ENCODE data around the gene MMP28. TPM values are rescaled to one million over a fixed set of nuclear protein-coding genes. Genes with fewer than 3 reads are reported as not detected.
A peak's percentile ranks its signal among the peaks of the same experiment; 100 is the strongest.

Gene MMP28
- total RNA-seq, 1 experiment from 2014 or later = 1.7 TPM

DNA sequence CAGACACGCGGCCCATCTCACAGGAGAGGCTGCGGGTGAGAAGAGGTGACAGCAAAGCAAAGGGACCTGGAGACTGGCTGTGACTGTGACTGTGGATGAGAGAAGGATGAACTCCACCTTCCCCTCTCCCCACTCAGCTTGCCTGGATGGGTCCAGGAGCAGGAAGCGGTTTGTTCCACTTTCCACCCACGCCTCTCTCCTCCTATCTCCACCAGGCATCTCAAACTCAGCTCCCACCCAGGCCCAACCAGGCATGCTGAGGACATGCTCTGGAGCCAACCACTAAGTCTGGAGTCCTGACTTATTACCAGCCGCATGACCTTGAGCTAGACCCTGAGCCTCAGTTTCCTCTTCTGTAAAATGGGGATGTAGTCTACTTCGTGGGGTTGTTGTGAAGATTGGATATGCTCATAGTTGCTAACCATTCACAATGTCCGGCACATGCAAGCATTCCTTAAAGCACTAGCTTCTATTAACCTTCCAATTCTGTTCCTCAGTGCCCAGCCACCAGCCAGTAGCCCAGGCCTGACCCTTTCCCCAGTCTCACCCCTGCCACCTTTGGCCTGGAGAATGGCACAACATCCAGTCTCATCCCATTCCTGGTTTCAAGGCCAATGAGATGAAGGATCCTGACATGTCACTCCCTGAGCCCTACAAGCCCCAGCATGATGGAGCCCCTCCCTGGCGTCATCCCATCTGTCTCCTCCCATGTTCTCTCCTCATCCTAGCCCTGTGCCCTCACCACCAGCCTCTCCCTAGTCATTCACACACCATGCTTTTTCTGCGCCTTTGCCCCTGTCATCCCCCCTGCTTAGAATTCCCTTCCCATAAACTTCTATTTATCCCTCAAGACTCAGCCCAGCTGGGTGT is 44.7 kb downstream of the MMP28 start:
- no peak for DNase-seq (ENCODE audit: low read depth)
- in situ Hi-C loops (cut with HindIII; ENCODE audit: low pct_unique_long_range_greater_than_20kb, low sequenced_read_pairs) = no loop called here

DNA sequence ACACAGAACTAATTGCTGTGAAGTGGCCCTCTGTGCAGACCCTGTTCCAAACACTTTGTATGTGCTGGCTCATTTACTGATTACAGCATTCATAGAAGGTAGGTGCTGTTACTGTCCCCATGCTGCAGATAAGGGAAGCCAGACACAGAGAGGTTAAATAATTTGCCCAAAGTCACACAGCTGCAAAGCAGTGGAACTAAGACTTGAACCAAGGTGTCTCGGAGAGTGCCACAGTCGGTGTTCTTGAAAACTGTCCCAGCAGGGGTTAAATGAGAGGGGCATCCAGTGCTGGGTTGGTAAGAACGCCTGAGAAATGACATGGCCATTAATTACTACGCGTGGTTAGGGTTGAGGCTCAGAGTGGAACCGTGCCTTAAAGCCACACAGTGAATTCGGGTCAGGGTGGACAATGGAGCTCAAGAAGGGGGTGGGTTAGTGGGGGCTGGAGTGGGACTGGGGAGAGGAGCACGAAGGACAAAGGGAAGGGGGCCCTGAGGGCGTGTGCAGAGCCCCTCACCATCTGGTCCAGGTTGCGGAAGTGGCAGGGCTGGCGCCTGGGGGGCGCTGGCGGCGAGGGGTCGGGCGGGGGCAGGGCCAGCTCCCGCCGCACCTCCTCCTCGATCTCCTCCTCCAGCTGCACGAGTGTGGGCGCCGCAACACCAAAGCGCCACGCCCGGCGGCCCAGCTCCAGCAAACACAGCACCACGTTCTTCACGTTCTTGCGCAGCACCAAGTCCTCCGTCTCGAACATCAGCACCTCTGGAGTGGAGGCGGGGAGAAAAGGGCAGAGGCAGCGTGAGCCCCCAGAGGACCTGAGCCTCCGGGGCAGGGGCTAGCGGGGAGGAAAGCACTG is 45.7 kb downstream of the MMP28 start:
- DNase-seq (ENCODE audit: low read depth) = no peak
- in situ Hi-C loops (cut with HindIII; ENCODE audit: low pct_unique_long_range_greater_than_20kb, low sequenced_read_pairs) = no loop called here

DNA sequence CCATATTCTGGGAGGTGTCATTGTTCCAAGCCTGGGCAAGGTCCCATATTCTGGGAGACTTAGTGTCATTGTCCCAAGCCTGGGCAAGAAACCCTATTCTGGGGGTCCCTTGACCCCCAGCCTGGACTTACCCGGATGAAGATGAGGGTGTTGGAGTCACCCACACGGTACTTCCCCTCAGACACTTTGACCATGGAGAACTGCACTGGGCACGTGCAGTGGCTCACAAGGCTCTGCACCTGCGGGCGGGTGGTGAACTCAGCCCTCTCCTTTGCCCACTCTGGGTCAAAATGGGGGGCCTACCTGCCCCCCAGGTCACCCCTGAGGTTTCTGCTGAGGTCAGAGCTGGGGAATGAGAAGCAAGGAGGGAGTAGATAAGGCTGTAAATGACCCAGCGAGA is 46.5 kb downstream of the MMP28 start:
- in situ Hi-C loops (cut with HindIII; ENCODE audit: low pct_unique_long_range_greater_than_20kb, low sequenced_read_pairs) = no loop called here
- DNase-seq (ENCODE audit: low read depth) = no peak

DNA sequence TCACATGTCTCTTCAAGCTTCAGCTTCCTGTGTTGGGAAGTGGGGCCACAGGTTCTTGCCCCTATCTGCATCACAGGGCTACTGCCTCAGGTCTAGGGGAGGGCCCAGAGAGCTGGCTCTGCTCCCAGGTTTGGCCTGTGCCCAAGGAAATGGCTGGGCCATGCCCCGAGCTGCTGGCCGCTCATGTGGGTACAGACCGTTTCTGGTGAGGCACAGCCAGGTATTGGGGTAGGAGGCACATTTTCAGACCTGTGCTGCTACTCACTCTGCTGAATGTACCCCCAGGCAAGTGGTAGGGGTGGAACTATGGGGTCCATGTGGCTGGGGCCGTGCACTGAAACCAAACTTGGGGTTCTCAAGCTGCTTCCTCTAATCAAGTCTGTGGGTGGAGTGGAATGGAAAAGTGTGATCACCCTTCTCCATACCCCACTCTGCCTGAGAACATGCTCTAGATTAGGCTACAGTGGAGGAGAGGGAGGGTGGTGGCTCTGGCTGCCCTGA is 47.0 kb downstream of the MMP28 start:
- no peak for DNase-seq (ENCODE audit: low read depth)
- in situ Hi-C loops (cut with HindIII; ENCODE audit: low pct_unique_long_range_greater_than_20kb, low sequenced_read_pairs) = no loop called here

DNA sequence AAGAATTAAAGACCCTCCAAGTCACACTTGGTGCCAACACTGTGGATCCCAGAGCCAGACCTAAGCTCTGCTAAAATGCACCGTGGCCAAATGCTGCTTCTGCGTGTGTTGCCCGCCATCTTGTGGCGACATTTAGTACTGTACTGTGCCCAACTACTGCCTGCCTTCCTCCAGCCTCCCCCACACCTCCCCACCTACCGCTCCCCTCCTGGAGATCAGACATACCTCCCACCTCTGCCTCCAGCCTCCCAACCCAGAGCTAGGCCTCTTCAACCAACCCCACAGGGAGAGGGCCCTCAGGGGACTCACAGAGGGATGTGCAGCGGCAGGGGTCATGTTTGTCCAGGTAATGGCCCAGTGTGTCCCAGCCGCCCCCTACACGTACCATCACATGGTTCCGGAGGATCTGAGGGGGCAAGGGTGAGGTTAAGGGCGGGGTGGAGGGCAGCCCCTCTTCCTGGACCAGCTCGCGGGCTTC is 47.9 kb downstream of the MMP28 start:
- DNase-seq (ENCODE audit: low read depth) = peak; percentile 45
- in situ Hi-C loops (cut with HindIII; ENCODE audit: low pct_unique_long_range_greater_than_20kb, low sequenced_read_pairs) = no loop called here

DNA sequence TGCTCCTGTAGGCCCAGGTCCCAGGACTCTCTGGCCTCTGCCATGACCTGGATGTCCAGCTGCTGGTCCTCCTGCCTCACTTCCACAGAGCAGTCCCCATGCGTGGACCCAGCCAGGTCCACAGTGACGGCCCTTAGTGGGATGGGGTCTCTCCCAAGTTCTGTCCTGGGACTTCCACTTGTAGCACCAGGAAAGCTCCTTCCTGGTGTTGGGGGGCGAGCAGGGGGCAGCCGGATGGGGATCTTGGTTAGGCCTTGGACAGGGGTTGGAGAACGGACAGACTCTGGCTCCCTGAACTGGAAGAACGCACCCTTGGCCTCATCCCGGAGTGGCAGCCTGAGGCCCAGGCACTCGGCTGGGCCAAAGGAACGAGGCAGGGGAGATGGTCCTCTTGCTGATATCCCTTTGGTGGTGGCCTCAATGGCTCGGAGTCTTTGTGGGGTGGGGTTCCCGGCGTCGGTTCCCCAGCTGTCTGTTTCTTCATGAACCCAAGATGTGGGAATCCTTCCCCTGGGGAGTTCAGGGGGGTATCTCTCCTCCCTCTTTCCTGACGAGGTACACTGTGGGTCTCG is 49.6 kb downstream of the MMP28 start:
- in situ Hi-C loops (cut with HindIII; ENCODE audit: low pct_unique_long_range_greater_than_20kb, low sequenced_read_pairs) = no loop called here
- DNase-seq (ENCODE audit: low read depth) = no peak

DNA sequence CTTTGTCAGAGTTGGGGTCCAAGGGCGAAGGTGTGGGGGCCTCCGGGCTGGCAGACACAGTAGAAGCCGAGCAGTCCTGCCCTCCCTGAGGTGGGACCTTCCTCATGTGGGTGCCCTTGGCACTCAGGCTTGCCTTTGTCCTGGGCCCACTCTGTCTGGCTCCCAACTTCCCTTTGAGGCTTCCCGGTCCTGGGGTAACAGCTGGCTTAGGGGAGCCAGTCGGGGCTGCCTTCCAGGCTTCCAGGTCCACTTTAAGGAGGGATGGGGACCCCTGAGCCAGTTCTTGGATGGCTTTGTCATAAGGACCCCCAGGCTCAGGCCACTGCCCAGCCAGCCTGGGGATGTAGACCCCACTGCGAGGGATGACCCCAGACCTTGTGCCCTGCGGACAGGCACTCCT is 50.2 kb downstream of the MMP28 start:
- in situ Hi-C loops (cut with HindIII; ENCODE audit: low pct_unique_long_range_greater_than_20kb, low sequenced_read_pairs) = no loop called here
- DNase-seq (ENCODE audit: low read depth) = no peak

DNA sequence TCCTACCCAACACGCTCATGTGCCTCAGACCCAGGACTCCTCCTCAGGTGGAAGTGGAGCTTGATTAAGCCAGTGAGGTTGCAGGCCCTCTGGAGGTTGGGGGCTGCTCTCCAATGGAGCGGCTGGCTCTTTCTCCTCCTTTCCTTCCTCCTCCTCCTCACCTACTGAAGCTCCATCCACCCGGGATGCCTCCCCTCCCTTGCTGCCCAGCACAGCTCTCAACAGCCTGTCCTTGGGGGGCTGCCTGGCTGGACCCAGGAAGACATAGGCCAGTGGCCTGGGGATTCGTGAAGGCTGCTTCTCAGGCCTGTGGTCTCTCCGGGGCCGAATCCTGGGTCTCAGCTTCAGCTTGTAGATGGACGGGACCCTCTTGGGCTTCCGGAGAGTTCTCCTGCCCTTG is 50.6 kb downstream of the MMP28 start:
- no peak for DNase-seq (ENCODE audit: low read depth)
- in situ Hi-C loops (cut with HindIII; ENCODE audit: low pct_unique_long_range_greater_than_20kb, low sequenced_read_pairs) = no loop called here

DNA sequence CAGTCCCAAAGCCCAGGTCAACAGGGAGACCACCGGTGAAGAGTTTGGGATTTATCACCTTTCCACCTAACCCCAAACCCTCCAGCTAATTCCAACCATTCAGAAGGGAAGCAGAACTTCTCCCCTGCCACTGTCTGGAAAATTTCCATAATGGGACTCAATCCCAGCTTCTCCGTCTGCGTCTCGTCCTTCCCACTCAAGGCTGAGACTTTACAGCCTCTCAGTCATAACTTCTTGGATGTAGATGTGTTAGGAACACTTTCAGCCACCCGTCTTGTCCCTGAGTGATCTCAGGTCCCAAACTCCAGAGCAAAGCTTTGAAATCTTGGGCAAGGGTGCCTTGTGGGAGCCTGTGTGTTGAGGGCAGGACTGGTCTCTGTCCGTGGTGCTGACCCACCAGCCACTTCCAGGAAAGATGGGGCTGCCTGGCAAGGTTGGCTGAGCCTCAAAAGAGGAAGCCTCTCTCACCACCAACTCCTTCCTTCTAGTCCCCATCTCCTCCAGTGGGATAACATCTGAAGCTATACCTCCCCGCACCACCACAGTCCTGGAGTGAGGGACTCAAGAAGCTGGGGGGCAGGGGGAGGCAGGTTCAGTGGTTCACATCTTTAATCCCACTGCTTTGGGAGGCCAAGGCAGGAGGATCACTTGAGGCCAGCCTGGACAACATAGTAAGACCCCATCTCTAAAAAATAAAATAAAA is 51.7 kb downstream of the MMP28 start:
- in situ Hi-C loops (cut with HindIII; ENCODE audit: low pct_unique_long_range_greater_than_20kb, low sequenced_read_pairs) = no loop called here
- peak; percentile 36 for DNase-seq (ENCODE audit: low read depth)

DNA sequence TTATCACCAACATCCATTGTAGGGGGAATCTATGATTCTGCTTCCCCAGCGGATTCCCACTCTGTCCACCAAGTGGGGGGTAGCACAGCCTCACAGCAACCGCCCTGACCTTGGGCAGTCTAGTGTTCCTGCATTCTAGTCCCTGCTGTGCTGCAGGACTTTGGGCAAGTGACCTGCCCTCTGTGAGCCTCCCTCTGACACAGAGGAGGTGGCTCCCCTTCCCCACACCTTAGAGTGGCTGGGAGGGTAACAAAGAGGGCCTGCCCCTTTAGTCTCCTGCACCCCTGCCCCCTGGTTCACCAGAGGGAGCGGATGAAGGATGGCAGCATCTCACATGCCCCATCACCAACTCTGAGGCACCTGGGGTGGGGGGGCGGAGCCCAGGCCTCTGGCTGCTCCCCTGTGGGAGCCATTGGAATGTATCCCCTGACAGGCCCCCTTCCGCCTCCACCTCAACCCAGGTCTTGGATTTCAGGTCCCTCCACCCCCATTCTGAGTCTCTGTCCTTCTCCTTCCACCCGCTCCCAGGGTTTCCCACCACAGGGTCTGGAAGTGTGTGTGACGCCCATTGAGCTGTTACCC is 52.5 kb downstream of the MMP28 start:
- in situ Hi-C loops (cut with HindIII; ENCODE audit: low pct_unique_long_range_greater_than_20kb, low sequenced_read_pairs) = no loop called here
- no peak for DNase-seq (ENCODE audit: low read depth)

DNA sequence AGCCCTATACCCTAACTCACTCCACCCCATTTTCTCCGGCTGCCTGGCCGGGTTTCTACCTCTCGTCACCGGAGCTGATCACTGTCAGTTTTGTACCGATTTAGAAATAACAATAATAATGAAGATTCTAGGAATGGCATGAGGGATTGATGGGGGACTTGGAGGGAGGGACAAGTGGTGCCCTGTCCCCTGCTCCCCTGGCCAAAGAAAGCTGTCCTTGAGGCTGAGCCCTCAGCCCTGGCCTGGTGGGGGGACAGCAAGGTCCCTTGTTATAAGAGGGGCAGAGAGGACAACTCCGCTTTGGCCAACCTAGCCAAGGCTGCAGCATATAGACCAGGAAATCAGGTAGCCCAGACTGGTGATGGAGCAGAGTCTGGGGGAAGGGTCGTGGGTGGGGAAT is 52.9 kb downstream of the MMP28 start:
- no peak for DNase-seq (ENCODE audit: low read depth)
- in situ Hi-C loops (cut with HindIII; ENCODE audit: low pct_unique_long_range_greater_than_20kb, low sequenced_read_pairs) = no loop called here

DNA sequence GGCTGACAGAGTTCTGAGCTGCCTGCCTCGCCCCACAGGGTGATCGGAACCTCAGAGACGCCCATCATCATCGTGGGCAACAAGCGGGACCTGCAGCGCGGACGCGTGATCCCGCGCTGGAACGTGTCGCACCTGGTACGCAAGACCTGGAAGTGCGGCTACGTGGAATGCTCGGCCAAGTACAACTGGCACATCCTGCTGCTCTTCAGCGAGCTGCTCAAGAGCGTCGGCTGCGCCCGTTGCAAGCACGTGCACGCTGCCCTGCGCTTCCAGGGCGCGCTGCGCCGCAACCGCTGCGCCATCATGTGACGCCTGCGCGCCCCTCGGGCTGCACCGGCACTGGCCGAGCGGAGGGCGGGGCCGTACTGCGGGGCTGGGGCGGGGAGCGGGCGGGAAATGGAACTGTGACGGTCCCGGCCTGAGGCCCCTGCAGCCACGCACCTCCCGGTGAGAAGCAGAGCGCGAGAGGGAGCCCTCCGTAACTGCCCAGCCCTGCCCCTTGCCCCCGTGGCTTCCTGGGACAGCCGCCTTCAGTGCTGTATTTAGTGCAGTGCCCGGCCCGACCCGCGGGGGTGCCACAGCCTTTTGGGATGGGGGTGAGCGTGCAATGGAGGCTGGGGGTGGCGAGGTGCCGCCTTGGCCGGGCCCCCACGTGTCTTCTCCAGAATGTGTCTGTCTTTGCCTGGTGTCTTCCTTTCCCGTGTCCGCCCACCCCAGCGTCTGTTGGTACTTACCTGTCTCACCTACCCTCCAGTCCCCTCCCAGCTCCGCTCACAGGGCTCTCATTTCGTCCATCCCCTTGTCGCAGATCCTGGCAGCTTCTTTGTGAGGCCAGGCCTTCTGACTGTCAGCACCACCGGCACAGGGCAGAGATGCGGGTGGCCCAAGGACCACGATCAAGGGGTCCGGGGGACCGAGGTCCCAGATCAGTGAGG is 54.2 kb downstream of the MMP28 start:
- in situ Hi-C loops (cut with HindIII; ENCODE audit: low pct_unique_long_range_greater_than_20kb, low sequenced_read_pairs) = no loop called here
- DNase-seq (ENCODE audit: low read depth) = no peak

DNA sequence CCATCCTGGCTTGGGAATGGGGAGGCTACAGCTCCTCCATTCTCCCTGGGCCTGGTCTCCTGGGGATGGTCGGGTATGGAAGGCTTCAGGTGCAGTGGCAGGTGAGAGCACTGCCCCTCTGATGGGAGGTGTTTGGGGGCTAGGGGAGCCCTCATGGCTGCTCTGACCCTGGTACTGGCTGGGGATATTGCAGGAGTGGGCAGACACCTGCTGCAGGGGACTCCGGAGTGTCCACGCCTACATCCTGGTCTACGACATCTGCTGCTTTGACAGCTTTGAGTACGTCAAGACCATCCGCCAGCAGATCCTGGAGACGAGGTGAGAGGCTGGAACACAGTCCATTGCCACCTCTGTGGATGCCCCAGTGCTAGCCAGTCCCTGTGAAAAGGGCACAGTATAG is 55.2 kb downstream of the MMP28 start:
- DNase-seq (ENCODE audit: low read depth) = no peak
- in situ Hi-C loops (cut with HindIII; ENCODE audit: low pct_unique_long_range_greater_than_20kb, low sequenced_read_pairs) = no loop called here

DNA sequence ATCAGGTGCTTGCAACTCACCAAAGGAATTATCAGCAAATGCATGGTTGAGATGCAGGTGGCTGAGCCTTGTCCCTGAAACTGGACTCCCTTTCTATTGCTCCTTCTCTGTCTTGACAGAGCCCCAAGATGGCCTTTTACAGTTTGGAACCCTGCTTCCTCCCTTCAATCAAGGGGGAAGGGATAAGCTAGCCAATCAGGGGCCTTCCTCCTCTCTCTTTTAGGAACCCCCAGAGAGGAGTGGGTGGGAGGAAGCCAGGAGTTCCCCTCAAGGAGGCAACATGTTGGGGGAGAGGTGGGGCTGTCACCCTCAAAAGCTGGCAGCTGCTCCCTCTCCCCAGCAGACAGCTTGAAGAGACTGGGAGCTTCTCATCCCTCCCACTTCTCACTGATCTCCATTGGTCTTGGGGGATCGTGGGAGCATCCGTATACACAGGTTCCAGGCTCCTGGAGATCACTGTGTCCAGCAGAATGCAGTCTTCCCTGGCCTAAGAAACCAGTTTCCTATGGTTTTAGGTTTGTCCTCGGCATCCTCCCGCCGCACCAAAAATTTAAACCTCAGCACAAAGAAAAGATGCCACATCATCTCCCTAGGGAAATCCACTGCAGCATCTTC is 56.8 kb downstream of the MMP28 start:
- in situ Hi-C loops (cut with HindIII; ENCODE audit: low pct_unique_long_range_greater_than_20kb, low sequenced_read_pairs) = no loop called here
- no peak for DNase-seq (ENCODE audit: low read depth)

DNA sequence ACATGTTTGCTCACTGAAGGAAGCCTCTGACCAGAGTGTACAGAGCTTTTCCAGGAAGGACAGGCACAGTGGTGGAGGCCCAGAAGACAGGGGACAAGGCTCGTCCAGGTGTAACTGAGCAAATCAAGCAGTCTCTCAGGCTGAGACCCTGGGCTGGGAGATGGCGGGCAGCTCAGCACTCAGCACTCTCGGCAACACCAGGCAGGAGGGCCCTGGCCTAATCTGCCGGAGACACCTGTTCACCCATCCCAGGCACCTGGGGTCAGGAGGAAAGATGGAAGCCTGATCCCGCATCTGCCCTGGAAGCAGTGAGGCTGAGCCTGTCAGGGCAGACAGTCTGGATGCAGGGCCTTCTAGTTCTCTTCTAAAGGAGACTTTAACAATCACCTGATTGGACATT is 59.2 kb downstream of the MMP28 start:
- no peak for DNase-seq (ENCODE audit: low read depth)
- in situ Hi-C loops (cut with HindIII; ENCODE audit: low pct_unique_long_range_greater_than_20kb, low sequenced_read_pairs) = no loop called here

DNA sequence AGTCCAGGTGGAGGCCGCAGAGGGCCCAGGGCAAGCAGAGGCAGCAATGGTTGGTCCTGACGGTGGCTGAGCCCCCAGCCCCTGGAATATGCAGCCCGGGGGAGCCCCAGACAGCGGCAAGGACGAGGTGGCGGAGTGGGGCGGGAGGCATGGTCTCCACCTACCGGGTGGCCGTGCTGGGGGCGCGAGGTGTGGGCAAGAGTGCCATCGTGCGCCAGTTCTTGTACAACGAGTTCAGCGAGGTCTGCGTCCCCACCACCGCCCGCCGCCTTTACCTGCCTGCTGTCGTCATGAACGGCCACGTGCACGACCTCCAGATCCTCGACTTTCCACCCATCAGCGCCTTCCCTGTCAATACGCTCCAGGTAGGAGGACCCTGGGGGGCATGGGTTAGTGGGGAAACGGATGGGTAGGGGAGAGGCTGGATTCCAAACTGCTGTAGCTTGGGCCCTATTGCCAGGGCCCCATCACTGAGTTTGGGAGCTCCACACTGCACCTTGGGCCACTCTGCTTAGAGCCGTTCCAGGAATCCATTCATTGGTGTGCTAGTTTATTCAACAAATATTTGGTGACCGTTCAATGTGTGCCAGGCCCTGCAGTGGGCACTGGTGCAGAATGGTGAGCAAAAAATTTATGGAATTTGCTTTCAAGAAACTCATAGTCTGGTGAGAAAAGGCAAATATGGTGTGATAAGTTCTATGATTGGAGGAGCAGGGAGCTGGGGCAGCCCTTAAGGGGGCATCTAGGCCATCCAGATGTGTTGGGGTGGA is 60.2 kb downstream of the MMP28 start:
- in situ Hi-C loops (cut with HindIII; ENCODE audit: low pct_unique_long_range_greater_than_20kb, low sequenced_read_pairs) = no loop called here
- DNase-seq (ENCODE audit: low read depth) = no peak

Data from Caki2 (cell line).